DMS79 (cell line): ENCODE measurements around the gene HYCC1.
A peak's percentile ranks its signal among the peaks of the same experiment; 100 is the strongest.
"Not testable (repeated sequence)": the region's sequence is repeated elsewhere in the genome, so short reads cannot be mapped to it uniquely, and the experiment has no call there.

Experiments
- DNase-seq: peaks from one replicate; lab custom pipeline; 2025; lab: John Stamatoyannopoulos, UW

HYCC1 gene

GRCh38 chr7:23013715-23014649 is at the start of gene HYCC1:
Gene HYCC1 (minus strand): TSS chr7:23014130. CDS start chr7:22991111, 23,019 bp downstream.
- DNase-seq = peak; percentile 55

- DNase-seq = no peak
Observed at GRCh38 chr7:23062452-23062851, 48.5 kb upstream of the HYCC1 start.

- DNase-seq = no peak
Observed at GRCh38 chr7:23061327-23061726, 47.4 kb upstream of the HYCC1 start.

- no peak for DNase-seq
Observed at GRCh38 chr7:23058408-23059096, 44.6 kb upstream of the HYCC1 start.

GRCh38 chr7:23055582-23056178 is 41.8 kb upstream of the HYCC1 start:
- DNase-seq = no peak

- DNase-seq = not testable (repeated sequence)
Observed at GRCh38 chr7:23051124-23051485, 37.2 kb upstream of the HYCC1 start.

GRCh38 chr7:23046336-23046735 is 32.4 kb upstream of the HYCC1 start:
- not testable (repeated sequence) for DNase-seq

- DNase-seq = not testable (repeated sequence)
Observed at GRCh38 chr7:23045086-23045485, 31.2 kb upstream of the HYCC1 start.

- DNase-seq = no peak
Observed at GRCh38 chr7:23044581-23044980, 30.7 kb upstream of the HYCC1 start.

GRCh38 chr7:23043441-23043840 is 29.5 kb upstream of the HYCC1 start:
- no peak for DNase-seq

- not testable (repeated sequence) for DNase-seq
Observed at GRCh38 chr7:23039674-23040073, 25.7 kb upstream of the HYCC1 start.

- DNase-seq = not testable (repeated sequence)
Observed at GRCh38 chr7:23035542-23036371, 21.8 kb upstream of the HYCC1 start.

GRCh38 chr7:23027261-23027660 is 13.3 kb upstream of the HYCC1 start:
- DNase-seq = no peak

GRCh38 chr7:23026164-23026563 is 12.2 kb upstream of the HYCC1 start:
- DNase-seq = no peak

GRCh38 chr7:23024454-23024853 is 10.5 kb upstream of the HYCC1 start:
- DNase-seq = no peak

- no peak for DNase-seq
Observed at GRCh38 chr7:23022851-23023250, 8.9 kb upstream of the HYCC1 start.

- DNase-seq = no peak
Observed at GRCh38 chr7:23022258-23022769, 8.4 kb upstream of the HYCC1 start.

GRCh38 chr7:23021596-23021995 is 7.7 kb upstream of the HYCC1 start:
- no peak for DNase-seq

- no peak for DNase-seq
Observed at GRCh38 chr7:23020742-23021401, 6.9 kb upstream of the HYCC1 start.

GRCh38 chr7:23018750-23019149 is 4.8 kb upstream of the HYCC1 start:
- no peak for DNase-seq

- no peak for DNase-seq
Observed at GRCh38 chr7:23017309-23017708, 3.4 kb upstream of the HYCC1 start.
